HG02588 (cell line): ENCODE results near the gene TCF15.
"Not testable (repeated sequence)": the region's sequence is repeated elsewhere in the genome, so short reads cannot be mapped to it uniquely, and the experiment has no call there.

Experiments used
- ATAC-seq: cut with Tn5 transposase; IDR thresholded peaks from one replicate; pipeline ENCODE4 v1.9.1; 2021; ENCODE audit warnings: mild to moderate bottlenecking, moderate library complexity; ENCODE audit not compliant: unreplicated experiment

TCF15 gene

DNA sequence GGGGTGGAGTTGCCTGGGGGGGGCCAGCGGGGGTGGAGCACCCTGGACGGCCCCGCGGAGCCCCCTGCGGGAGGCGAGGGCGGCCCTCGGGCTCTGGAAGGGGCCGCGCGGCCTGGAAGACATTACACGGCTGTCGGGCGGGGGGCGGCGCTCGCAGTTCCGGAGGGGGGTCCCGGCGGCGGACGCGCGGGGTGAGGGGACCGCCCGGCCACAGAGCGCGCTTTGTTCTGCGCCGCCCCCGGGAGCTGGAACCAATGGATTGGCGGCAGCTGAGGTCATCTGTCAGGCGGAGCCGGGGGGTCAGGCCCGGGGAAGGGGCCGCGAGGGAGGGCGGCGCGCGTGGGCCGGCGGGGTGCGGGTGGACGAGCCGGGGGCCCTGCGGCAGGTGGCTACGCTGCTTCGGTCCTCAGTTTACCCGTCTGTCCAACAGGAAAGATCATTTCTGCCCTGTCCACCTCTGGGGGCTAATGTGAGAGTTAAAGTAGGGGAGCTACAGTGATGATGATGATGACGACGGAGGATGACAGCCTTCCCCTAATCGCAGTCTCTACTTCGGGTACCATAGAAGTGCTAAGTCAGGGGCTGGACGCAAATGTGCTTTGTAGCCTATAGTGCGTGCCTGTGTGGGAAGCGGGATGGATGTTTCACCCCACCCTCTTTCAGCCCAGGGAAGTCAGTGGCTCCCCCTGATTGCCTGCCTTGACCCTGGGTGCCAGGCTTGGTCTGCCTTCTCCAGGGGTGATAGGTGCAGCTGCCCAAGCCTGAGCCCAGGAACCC is 32.5 kb upstream of the TCF15 start:
- no peak for ATAC-seq

DNA sequence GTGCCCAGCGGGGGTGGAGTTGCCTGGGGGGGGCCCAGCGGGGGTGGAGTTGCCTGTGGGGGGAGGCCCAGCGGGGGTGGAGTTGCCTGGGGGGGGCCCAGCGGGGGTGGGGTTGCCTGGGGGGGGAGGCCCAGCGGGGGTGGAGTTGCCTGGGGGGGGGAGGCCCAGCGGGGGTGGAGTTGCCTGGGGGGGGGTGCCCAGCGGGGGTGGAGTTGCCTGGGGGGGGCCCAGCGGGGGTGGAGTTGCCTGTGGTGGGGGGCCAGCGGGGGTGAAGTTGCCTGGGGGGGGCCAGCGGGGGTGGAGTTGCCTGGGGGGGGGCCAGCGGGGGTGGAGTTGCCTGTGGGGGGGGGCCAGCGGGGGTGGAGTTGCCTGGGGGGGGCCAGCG is 31.9 kb upstream of the TCF15 start:
- ATAC-seq, result not testable (repeated sequence)

DNA sequence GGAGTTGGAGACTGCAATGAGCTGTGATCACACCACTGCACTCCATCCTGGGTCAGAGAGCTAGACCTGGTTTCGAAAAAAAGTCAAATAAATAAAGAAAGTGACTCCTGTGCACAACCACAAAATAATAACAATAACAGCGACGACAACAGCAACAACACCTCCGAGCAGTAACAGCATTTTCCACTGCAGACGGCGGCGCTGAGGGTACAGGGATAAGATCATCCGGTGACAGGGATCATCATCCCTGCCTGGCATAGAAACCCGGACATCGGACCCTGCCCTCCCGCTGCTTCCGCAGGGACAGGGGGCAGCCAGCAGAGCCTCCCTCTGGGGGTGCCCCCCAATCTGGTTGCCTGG is 31.4 kb upstream of the TCF15 start:
- ATAC-seq, result no peak

DNA sequence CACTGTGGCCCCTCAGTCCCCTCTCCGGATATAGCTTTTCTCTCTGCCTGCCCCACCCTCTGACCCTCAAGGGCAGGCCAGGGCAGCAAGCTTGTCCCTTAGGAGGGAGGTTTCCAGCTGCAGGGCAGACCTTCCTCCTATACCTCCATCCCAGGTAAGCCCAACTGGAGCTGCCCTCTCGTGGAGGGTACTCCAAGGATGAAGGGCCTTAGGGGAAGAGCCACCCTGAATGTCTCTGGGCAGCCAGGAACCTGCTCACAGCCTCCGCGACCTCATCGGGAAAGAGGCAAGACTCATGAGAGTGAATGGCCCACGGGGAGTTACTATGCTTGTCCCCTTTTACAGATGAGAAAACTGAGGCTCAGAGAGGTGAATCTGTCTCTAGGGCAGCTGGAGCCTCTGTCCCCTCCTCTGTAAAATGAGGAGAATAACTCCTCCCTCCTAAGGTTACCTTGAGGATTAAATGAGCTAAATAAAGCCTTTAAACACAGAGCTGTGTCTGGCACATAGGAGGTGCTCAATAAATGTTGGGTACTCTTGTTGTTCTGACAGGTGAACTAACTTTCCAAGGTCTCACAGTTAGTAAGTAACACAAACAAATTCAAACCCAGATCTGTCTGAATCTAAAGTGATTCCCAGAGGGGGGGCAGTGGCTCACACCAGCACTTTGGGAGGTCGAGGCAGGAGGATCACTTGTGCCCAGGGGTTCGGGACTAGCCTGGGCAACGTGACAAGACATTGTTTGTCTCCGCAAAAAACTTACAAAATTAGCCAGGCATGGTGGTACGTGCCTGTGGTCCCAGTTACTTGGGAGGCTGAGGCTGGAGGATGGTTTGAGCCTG is 30.8 kb upstream of the TCF15 start:
- no peak for ATAC-seq

DNA sequence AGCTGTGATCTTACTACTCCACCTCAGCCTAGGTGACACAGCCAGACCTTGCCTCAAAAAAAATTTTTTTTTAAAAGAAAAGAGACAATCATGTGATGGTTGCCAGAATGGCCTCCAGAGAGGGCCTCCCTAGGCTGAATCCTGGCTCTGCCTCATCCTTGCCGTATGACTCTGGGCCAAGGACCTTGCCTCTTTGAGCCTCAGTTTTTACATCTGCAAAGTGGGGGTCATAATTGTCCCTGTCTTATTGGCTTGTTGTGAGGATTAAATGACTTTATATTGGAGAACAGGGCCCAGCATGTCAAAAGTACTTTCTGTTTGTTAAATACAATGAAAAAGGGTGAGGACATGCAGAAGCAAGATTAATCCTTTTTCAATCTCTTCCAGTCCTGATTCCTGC is 28.5 kb upstream of the TCF15 start:
- ATAC-seq, result no peak

DNA sequence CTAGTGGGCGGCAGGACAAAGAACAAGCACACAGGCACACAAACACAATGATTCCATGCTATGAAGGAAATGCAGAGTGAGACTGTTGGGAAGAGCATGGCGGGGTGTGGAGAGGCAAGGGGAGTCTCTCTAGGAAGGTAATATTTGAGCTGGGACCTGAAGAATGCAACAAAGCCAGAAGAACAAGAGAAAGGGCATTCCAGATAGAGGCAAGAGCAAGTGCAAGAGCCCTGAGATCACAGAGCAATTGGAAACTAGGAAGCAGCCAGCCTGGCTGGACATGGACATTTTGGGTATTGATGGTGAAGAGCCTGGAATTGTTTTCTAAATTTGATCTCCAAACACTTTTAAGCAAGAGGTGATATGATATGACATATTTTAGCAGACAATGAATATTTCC is 27.4 kb upstream of the TCF15 start:
- ATAC-seq, result no peak

DNA sequence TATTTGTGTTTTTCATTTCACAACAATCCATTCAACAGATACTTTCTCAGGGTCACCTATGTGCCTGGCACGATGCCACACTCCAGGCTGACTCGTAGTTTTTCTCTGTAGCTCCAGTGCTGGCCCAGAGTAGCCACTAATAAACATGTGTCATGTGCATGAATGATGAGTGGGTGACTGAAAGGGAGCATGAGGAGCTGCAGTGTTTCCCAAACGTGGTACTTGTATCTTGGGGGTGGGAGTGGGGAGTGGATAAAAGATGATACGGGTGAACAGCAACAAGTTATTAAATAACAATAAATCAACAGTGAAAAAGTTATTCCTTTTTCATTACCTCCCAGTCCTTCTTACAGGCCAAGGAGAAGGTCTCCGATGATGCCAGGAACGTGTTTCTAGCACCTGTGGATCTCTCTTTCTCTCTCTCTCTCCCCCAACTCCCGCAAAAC is 25.8 kb upstream of the TCF15 start:
- ATAC-seq, result no peak

DNA sequence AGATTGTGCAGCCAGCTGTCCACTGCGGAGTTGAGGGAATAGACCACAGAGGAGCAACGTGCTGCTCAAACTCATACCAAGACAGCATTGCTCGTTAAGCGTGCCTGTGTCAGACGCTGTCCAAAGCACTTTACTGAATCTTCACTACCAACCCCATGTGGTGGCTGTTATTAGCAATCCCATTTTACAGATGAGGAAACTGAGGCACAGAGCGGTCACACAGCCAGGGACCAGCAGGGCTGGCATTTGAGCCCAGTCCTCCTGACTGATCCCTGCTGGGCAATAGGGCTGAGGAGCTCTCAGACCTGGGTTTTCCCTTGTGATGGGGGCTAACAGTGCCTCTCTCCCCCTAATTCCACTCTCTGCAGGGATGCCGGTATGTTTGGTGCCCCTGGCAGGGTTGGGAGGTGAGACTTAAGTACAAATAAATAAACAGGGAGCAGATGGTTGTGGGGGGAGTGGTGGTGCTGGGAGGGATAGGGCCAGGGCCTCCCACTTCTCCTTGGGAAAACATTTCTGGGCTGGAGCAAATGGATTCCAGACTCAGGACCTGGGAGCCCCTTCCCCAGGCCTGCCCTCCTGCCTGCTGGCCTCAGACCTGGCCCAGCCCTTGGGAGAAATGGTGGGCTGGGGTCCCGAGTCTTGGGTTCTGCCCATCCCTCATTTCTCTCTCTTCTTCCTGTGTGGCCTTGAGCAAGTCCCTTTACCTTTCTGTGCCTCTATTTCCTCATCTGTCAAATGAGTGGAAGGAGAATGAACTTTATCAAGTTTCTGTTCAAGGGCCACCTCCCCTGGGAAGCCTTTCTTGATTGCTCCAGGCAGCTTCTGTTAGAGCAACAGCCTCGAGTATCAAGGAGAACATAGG is 25.2 kb upstream of the TCF15 start:
- ATAC-seq, result no peak

DNA sequence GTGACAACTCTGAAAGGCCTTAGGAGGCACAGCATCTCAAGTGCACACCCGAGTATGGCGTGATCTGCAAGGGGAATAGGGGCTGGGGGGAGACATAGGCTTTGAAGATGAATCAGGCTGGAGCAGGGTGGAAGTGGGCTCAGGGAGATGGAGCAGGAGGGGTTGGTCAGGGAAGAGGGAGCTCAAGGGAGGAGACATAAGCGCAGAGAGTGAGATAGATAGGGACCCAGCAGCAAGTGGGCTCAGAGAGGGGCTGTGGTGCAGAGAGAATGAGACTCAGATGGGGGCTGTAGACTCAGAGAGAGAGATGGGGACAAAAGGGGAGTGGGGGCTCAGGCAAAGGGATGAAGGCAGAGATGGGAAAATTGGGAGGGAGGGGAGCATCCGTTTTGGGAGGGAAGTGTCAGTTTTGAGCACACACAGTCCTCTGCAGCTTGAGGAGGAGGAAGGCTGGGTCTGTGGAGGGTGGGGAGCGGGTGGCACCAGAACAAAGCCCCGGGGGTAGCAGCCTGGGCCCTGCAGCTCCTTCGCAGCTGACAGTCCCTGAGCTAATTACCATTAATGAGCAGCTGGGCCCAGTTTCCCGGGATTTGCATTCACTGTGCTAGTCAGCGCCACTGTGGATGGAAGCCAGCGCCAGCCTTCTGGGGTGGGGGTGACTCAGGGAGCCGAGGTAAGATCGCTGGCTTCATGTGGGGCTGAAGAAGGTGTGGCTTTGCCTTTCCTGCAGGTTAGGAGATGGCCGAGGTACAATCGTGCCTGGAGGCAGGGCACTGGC is 24.2 kb upstream of the TCF15 start:
- no peak for ATAC-seq

DNA sequence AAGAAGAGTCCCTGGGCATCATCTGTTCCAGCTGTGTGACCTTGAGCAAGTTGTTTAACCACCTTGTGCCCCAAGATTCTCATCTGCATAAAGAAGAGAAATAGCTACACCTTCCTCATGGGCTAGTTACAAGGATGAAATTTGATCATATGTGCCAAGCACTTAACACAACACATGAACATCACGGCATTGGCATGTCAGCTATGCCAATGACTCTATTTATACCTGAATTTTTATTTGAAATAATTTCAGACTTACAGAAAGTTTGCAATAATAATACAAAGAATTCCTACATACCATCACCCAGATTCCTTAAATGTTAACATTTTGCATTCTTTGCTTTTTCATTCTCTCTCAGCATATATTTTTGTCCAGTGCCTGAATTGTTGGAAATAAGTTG is 21.0 kb upstream of the TCF15 start:
- ATAC-seq, result no peak

DNA sequence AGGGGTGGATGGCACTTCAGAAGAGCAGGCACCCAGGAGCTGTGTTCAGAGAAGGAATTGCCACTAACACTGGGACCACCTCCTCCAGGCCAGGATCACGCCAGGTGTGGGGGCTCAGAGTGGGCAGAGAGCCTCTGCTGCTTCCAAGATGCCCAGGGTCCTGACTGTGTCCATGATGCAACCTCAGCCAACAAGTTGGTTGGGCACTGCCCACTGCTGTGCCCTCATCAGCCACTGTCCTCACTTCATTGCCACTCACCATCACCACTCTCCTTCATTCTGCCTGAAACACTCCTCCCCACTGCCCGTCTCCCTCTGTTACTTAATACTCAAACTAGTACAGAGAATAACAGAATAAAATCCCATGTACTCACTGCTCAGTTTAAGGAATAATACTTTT is 16.5 kb upstream of the TCF15 start:
- ATAC-seq, result no peak

DNA sequence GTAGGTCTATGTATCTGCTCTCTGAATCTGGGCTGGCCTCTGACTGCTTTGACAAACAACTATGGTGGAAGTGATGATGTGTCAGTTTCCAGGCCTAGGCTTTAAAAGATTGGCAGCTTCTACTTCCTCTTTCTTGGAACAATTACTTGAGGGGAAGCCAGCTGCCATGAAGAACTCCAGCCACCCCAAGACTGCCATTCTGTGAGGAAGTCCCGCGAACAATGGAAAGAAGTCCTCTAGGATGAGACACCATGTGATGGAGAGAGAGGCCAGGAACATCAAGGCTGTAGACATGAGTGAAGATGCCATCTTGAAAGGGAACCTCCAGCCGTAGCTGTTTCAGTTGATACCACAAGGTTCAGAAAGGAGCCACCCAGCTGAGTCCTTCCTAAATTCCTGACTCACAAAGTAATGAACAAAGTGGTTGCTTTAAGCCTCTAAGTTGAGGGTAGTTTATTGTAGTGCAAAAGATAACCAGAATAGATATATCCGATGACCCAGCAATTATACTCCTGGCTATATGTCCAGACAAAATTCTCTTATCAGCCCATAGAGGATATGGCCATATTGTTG is 15.3 kb upstream of the TCF15 start:
- ATAC-seq, result no peak

DNA sequence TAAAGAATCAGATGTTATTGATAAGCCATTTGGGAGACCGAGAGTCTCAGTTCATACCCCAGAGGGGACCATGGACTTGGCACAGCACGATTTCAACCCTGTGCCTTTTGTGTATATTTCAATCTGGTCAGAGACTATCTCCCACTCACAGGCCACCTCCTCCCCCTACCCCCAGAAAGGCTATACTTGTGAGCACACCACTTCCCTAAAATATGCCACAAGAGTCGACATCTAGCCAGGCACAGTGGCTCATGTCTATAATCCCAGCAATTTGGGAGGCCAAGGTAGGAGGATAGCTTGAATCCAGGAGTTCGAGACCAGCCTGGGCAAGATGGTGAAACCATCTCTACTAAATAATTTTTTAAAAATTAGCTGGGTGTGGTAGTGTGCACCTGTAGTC is 13.6 kb upstream of the TCF15 start:
- ATAC-seq, result no peak

DNA sequence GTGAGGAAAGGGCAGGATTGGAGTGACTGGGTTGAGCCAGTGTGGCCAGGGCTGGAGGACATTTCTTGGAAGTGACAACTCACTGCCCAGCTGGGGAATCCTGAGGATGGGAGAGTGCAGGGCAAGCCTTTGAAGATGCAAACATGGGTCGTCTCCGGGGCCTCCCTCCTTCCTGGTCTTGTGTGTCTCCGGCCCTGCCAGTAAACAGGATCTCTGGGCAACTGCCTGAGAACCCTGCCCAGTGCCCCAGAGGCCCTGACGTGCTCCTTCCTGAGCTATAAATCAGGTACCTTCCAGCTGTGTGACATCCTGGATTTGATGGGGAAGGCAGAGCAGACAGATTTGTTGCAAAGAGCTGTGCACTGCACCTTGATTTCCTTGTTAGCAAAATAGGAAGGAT is 12.9 kb upstream of the TCF15 start:
- no peak for ATAC-seq

DNA sequence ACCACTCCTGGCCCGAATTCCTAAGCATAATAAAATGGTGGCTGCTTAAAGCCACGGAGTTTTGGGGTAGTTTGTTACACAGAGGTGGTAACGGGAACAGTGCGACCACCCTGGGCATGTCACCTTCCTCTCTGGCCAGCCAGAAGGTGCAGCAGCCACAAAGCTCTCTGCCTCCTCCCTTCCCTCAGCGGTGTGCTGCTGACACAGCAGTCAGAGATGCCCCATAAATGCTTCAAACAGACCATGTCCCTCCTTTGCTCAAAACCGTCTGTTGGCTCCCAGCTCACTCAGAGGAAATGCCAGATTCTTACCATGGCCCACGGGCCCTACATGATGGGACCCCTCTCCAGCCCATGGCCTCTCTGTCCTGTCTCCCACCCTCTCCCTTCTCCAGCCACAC is 12.1 kb upstream of the TCF15 start:
- ATAC-seq, result no peak

DNA sequence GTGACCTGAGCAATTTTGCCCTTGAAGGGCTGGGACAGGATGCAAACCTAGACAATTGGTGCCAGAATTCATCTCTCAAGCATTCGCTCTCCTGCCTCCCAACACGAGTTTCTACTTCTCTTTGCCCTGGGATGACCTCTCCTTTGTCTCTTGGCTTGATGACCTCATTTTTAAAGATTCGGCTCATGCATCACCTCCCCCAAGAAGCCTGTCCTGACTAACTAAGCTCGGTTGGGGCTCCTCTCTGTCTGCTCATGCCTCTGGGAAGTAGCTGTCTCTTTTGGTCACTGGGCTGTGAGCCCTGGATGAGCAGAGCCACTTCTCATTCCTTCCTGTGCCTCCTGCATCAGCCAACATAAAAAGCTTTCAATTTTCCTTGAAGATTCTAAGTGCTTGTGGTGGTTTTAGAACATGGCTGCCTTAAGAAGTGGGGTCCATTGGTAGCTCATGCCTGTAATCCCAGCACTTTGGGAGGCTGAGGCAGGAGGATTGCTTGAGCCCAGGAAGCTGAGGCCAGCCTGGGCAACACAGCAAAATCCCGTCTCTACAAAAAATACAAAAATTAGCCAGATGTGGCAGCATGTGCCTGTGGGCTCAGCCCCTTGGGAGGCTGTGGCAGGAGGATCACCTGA is 11.1 kb upstream of the TCF15 start:
- ATAC-seq, result no peak

DNA sequence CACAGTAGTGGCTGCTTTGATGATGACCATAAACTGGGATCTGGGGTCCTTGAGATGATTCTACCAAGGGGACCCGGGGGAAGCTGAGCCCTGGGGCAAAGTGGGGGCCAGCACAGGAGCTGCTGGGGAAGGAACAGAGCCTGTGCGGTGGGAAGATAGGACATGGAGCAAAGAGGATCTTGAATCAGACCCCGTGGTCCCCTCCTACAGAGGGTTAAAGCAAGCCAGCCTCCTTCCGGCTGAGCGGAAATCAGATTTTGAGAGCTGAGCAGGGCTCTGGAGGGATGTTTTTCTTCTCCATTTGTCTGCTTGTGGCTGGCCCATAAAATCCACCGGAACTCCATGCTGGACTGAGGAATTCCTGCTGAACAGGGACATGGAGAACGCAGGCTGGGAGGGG is 10.1 kb upstream of the TCF15 start:
- no peak for ATAC-seq

DNA sequence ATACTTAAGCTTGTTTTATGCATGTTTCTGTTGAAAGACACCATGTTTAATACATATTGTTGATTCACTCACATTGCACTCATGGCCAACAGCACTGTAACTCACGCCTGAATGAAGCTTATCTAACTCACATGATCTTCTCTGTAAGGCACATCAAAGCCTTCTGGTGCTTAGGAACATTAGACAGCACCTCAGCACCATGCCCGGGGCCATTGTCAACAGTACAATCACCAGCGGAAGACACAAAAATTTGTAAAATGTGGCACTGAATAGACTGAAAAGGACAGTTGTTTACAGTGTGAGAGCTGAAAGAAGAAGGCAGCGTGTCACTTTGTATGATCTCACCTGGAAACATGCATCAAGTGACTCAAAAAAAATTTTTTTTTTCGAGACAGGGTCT is 8.9 kb upstream of the TCF15 start:
- no peak for ATAC-seq

DNA sequence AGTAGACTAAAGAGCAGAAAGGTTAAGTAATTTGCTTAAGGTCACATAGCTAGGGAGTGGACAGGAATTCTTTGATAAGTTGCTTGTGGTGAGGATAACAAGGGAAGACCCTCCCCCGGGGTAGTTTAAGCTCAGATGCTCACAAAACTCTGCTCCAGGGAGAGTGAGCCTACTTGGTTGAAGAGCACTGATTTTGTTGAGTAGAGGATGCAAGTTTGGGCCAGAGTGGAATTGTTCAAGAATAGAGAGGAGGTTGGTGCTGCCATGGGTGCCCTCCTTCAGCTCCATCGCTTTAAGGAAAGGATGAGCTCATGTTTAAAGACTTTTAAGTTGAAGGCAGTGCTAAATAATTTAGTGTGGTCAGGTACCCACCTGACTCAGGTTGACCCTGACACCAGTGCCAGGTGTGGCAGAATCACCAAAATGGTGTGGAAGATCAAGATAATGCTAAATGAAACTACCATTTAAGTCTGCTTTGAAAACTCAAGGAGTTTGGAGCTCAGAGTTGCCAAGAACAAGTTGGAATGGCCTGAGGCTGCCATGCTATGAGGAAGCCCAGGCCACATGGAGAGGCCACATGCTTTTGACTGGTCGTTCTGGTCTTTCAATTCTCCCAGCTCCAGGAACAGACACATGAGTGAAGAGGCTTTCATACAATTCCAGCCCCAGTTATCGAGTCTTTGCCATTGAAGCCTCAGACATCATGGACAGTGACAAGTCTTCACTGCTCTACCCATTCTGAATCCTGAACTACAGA is 8.0 kb upstream of the TCF15 start:
- ATAC-seq, result no peak
